SKM-1 treated with dmso at 0.1 percent for 144 hours (cell line): ENCODE measurements around the gene GATAD1.
"Not testable (repeated sequence)": the region's sequence is repeated elsewhere in the genome, so short reads cannot be mapped to it uniquely, and the experiment has no call there.

Source experiments
- DNase-seq: peaks from one replicate; lab custom pipeline; 2025; ENCODE audit not compliant: unreplicated experiment; lab: John Stamatoyannopoulos, UW

The GATAD1 gene

GRCh38 chr7:92447345-92448204 is at the start of gene GATAD1:
GATAD1 (plus strand) TSS chr7:92447482; CDS start chr7:92447730, 248 bp downstream.
- peak; percentile 86 for DNase-seq

- DNase-seq, result no peak
These were observed 49.7 kb upstream of the GATAD1 start for GRCh38 chr7:92397542-92397941.

GRCh38 chr7:92400013-92400412 is 47.3 kb upstream of the GATAD1 start:
- no peak for DNase-seq

GRCh38 chr7:92402920-92403759 is 44.1 kb upstream of the GATAD1 start:
- DNase-seq, result no peak

- DNase-seq, result no peak
These were observed 43.6 kb upstream of the GATAD1 start for GRCh38 chr7:92403760-92404074.

- DNase-seq, result no peak
These were observed 43.1 kb upstream of the GATAD1 start for GRCh38 chr7:92404170-92404614.

GRCh38 chr7:92409357-92409756 is 37.9 kb upstream of the GATAD1 start:
- DNase-seq, result no peak

- not testable (repeated sequence) for DNase-seq
These were observed 37.1 kb upstream of the GATAD1 start for GRCh38 chr7:92410162-92410561.

- DNase-seq, result no peak
These were observed 34.5 kb upstream of the GATAD1 start for GRCh38 chr7:92412745-92413144.

- no peak for DNase-seq
These were observed 33.7 kb upstream of the GATAD1 start for GRCh38 chr7:92413550-92413949.

GRCh38 chr7:92415225-92415624 is 32.1 kb upstream of the GATAD1 start:
- no peak for DNase-seq

GRCh38 chr7:92417913-92418312 is 29.4 kb upstream of the GATAD1 start:
- no peak for DNase-seq

GRCh38 chr7:92421676-92422435 is 25.4 kb upstream of the GATAD1 start:
- DNase-seq, result peak; percentile 33

- DNase-seq, result no peak
These were observed 24.4 kb upstream of the GATAD1 start for GRCh38 chr7:92422926-92423325.

- no peak for DNase-seq
These were observed 23.6 kb upstream of the GATAD1 start for GRCh38 chr7:92423710-92424131.

- DNase-seq, result no peak
These were observed 21.9 kb upstream of the GATAD1 start for GRCh38 chr7:92425311-92425947.

GRCh38 chr7:92427193-92427592 is 20.1 kb upstream of the GATAD1 start:
- no peak for DNase-seq

- DNase-seq, result no peak
These were observed 14.9 kb upstream of the GATAD1 start for GRCh38 chr7:92432299-92432946.

GRCh38 chr7:92433019-92433418 is 14.3 kb upstream of the GATAD1 start:
- DNase-seq, result no peak

GRCh38 chr7:92435542-92435941 is 11.7 kb upstream of the GATAD1 start:
- no peak for DNase-seq
